GM19372 (cell line): ENCODE results near the gene SLC8A1.

Experiments used
- ATAC-seq: cut with Tn5 transposase; IDR thresholded peaks from one replicate; pipeline ENCODE4 v1.9.1; 2021; ENCODE audit warnings: mild to moderate bottlenecking, low read depth, moderate library complexity; ENCODE audit not compliant: unreplicated experiment

Gene SLC8A1

GRCh38 chr2:40430776-40431599, 20.9 kb downstream of the SLC8A1 start:
- no peak for ATAC-seq

GRCh38 chr2:40428439-40428838, 23.5 kb downstream of the SLC8A1 start:
- ATAC-seq: no peak

GRCh38 chr2:40421631-40422297, 30.1 kb downstream of the SLC8A1 start:
- ATAC-seq: no peak

DNA sequence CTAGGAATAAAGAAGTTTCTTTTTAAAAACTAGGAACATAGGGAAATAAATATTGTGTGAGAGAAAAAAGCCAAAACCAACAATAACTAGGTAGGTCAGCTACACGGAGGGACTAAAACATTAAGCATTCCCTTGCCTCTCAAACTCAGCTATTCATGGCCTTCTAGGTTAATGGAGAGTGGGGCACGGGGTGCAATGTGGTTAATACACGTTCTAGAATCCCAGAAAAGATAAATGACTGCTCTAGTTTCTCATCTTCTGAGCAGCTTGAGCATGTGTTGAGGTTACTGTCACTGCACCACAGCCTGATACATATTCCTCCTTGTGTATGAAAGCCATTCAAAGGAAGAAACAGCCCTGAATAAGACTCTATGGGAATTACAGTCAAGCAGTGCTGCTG, 31.4 kb downstream of the SLC8A1 start:
- no peak for ATAC-seq

DNA sequence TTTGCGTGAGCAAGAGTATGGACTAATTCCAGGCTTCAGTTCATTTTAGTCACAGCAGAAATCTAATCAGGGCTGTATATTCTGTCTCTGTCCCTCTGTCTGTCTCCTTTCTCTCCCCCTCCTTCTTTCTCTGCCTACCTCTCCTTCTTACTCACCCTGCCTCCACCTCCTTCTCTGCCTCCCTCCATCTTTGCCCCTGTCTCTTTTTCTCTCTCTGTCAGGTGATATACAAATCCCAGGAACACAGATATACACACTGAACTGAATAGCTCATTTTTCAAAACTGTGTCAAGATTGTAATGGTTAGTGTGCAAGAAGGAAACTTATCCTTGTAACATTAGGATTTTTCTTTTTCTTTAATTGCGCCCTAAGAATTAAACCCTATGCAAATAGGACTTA, 32.5 kb downstream of the SLC8A1 start:
- no peak for ATAC-seq

DNA sequence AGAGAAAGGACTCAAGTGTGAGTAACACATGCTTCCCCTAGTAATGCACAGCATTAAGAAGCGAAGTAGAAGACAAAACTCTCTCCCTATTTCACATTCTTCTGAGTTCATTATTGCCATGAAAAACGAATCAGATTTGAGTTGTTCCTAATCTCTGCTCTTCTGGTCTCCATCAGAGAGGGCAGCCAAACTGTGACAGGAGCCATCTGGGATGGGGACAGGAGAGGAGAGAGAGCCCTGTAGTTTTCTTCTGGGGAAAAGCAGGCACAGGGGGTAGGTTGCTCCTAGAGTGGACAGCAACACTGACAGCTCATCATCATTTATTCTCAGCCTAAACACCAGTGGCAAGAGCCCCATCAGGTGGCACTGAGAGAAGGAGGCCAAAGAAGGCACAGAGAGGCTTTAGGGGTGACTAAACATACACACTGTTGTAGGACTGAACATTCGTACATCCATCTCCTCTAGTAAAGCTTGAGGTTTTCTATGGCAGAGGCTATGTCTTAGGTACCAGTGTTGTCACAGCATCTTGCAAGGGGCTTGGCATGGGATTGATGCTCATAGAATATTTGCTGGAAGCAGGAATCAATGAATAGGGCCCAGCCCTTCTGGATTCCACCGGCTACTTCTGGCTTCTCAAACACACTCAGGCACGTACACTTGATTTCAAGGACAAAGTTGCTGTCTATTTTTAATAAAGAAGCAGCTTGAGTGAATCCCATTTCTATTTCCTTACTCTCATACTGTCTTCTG, 33.1 kb downstream of the SLC8A1 start:
- no peak for ATAC-seq

GRCh38 chr2:40416486-40416885, 35.4 kb downstream of the SLC8A1 start:
- no peak for ATAC-seq

DNA sequence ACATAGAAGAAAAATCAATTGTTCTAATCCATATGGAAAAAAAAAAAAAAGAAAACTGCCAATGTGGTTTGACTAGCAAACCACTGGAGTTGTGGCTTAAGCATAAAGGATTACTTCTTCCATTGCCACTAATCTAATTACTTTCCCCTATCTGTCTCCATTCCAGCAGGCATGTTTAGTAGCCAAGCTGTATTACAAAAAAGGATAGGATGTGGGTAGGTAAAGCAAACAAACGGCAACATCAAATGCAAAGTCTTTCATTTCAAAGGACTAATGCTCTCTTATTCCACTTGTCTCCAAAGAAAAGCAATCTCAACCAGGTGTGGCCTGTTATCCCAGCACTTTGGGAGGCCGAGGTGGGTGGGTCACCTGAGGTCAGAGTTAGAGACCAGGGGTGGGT, 36.5 kb downstream of the SLC8A1 start:
- no peak for ATAC-seq

DNA sequence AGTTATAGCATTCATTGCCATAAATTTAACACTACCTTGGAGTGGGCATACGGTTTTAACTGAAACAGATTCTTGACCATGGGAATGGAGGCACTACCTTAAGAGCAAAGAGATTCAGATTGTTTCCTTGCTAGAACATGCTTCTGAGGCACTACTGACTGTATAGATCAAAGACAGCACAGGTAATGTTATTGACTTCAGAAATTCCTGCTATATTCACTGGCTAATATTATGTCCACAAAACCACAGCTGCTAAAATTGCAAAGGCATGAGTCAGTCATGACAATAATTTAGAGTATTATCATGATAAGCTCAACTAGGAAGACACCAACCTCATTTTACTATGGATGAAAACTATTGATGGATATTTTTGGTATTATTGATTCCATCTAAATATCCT, 39.4 kb downstream of the SLC8A1 start:
- ATAC-seq: no peak

GRCh38 chr2:40410695-40411094, 41.2 kb downstream of the SLC8A1 start:
- ATAC-seq: no peak

GRCh38 chr2:40409734-40410133, 42.2 kb downstream of the SLC8A1 start:
- ATAC-seq: no peak

- ATAC-seq: no peak
These were observed 45.2 kb downstream of the SLC8A1 start for GRCh38 chr2:40406485-40407289.

- ATAC-seq: no peak
These were observed 46.4 kb downstream of the SLC8A1 start for GRCh38 chr2:40405465-40405864.

GRCh38 chr2:40404517-40404916, 47.4 kb downstream of the SLC8A1 start:
- no peak for ATAC-seq

- ATAC-seq: no peak
These were observed 48.6 kb downstream of the SLC8A1 start for GRCh38 chr2:40403233-40403836.

DNA sequence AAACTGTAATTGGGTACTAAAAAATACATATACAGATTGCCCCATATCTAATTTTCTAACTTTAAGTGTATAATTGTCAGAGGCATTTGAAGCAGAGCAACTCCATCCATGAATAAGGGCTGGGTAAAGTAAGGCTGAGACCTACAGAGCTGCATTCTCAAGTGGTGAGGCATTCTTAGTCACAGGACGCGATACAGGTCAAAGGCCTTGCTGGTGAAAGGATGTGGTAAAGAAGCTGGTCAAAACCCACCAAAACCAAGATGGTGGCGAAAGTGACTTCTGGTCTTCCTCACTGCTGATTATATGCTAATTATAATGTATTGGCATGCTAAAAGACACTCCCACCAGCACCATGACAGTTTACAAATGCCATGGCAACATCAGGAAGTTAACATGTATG, 50.0 kb downstream of the SLC8A1 start:
- no peak for ATAC-seq

DNA sequence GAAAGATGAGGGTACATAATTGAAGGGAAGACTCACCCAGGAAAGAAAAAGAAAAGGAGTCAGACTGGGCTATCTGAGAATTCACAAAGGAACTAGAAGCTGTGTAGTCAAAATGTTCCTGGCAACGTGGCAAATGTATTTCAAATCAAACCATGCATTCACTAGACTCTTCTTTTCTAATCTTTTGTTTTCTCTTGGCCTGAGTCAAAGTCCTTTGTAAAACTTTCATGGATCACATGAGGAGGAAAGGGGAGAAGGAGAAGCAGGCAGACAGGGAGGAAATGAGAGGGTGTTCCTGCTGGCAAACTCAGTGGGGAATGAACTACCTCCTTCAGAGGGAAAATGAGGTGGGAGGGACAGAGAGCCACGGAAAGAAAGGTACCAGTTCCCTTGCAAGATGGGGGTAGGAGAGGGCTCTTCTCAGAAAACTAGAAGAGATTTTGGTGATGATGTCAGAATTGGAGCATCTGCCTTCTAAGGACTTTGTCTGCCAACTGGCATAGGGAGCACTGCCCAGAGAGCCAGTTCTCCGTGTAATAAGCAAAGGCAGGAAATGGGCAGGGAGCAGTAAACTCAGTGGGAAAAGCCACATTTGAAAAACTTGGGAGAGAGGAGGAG, 51.4 kb downstream of the SLC8A1 start:
- no peak for ATAC-seq

DNA sequence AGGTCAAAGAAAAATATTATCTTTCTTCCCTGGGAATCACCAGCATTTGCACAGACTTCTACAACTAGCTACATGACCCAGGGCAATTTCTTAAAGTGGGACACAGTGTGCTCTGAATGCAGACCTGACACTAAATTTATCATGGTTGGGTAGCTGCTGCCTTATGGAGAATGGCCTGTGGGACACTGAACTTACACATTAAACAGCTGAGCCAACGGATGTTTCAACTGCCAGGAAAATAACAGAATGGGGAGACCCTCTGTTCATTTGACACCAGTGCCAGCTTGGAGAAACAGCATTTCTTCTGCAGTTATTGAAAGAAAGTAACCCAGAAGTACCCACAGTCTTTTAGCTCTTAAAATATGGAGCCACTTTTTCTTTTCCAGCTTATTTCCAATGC, 54.1 kb downstream of the SLC8A1 start:
- no peak for ATAC-seq

DNA sequence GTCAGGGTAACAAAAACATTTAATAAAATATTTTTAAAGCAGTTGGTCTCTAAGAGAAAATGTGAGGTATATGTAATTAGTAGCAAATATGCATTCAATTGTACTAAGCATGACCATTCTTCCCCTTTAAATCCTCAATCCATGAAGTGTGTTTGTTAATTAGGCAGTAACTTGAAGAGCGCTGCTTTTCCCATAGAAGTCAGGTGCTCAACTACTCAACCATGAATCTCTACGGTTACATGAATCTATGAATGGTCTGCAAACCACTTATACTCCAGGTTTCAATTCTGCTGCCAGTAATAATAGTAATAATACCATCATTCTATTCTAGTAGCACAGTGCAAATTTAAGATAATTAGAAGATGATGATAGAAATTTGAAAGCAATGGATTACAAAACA, 55.8 kb downstream of the SLC8A1 start:
- ATAC-seq: no peak
